CD4-positive, alpha-beta T cell (primary cell): ENCODE data around the gene SAMSN1. TPM values are rescaled to one million over a fixed set of nuclear protein-coding genes. Genes with fewer than 3 reads are reported as not detected.
"Not testable (repeated sequence)": the region's sequence is repeated elsewhere in the genome, so short reads cannot be mapped to it uniquely, and the experiment has no call there.

Experiments
- ATAC-seq: fragments of 200-7000 bp; cut with Tn5 transposase; one replicate; pipeline ENCODE4 v1.10.0; 2022; ENCODE audit warnings: mild to moderate bottlenecking; ENCODE audit not compliant: poor library complexity
- CTCF ChIA-PET: fragments of 350-600 bp; sonication (Branson Sonifier 250); formaldehyde crosslinking; loops from one replicate; lab custom pipeline; 2021; ENCODE audit warnings: antibody characterized with exemption, inconsistent platforms; lab: Charles Lee
- POLR2A ChIA-PET: fragments of 350-600 bp; sonication (Branson Sonifier 250); formaldehyde crosslinking; loops from one replicate; lab custom pipeline; 2021; ENCODE audit warnings: antibody characterized with exemption, inconsistent platforms; lab: Charles Lee
- DNase-seq, 14 experiments: peaks; one replicate each; pipeline ENCODE4 v3.0.0-alpha.2; 2013 to 2020; ENCODE audit warnings: mixed read lengths in 2 of 14
- H3K27ac ChIP-seq, 2 donors: one replicate each; pipeline versions ENCODE4 v1.5.1 to v1.7.0; 2013; ENCODE audit warnings: low read length in 2 of 2, low read depth in 1 of 2, mild to moderate bottlenecking in 1 of 2
- H3K27me3 ChIP-seq, 2 experiments: 1 replicate in 1 of 2; 2 replicates in 1 of 2; pipeline versions ENCODE4 v1.6.1 to v1.7.0; 2013; ENCODE audit warnings: low read length in 2 of 2, control low read depth in 1 of 2, mild to moderate bottlenecking in 1 of 2, moderate library complexity in 1 of 2; ENCODE audit not compliant: insufficient read depth in 2 of 2, control insufficient read depth in 1 of 2
- H3K36me3 ChIP-seq: one replicate; pipeline ENCODE4 v1.6.1; 2013; ENCODE audit warnings: low read length, control low read depth; ENCODE audit not compliant: insufficient read depth
- H3K4me1 ChIP-seq: one replicate; pipeline ENCODE4 v1.6.1; 2013; ENCODE audit warnings: low read length, control low read depth; ENCODE audit not compliant: insufficient read depth
- H3K4me3 ChIP-seq: one replicate; pipeline ENCODE4 v1.5.1; 2013; ENCODE audit warnings: mild to moderate bottlenecking, low read length, moderate library complexity
- H3K9me3 ChIP-seq, 2 experiments: 1 replicate in 1 of 2; 2 replicates in 1 of 2; pipeline versions ENCODE4 v1.6.1 to v1.7.0; 2013; ENCODE audit warnings: low read length in 2 of 2, mild to moderate bottlenecking in 2 of 2, control low read depth in 1 of 2, moderate library complexity in 1 of 2; ENCODE audit not compliant: control insufficient read depth in 1 of 2, insufficient read depth in 1 of 2
- H3K27ac Mint-ChIP-seq: one replicate; pipeline ENCODE4 v1.8.0; 2020; ENCODE audit warnings: mixed read lengths
- H3K27me3 Mint-ChIP-seq: one replicate; pipeline ENCODE4 v1.8.0; 2021; ENCODE audit warnings: mixed read lengths
- H3K36me3 Mint-ChIP-seq: one replicate; pipeline ENCODE4 v1.8.0; 2021; ENCODE audit warnings: low read depth, mixed read lengths
- H3K4me1 Mint-ChIP-seq: one replicate; pipeline ENCODE4 v1.8.0; 2021; ENCODE audit warnings: low read depth, mixed read lengths
- H3K4me3 Mint-ChIP-seq: one replicate; pipeline ENCODE4 v1.8.0; 2020; ENCODE audit warnings: mild to moderate bottlenecking, mixed read lengths
- H3K9me3 Mint-ChIP-seq: one replicate; pipeline ENCODE4 v1.8.0; 2020; ENCODE audit warnings: mixed read lengths
- CTCF ChIP-seq: fragments of 200-600 bp; IDR thresholded peaks from one replicate; pipeline ENCODE4 v1.8.0; 2022; ENCODE audit warnings: antibody characterized with exemption, mild to moderate bottlenecking
- intact Hi-C, 2 experiments: fragments of 100-400 bp; cut with DNase I in 1 of 2; cut with micrococcal nuclease in 1 of 2; formaldehyde crosslinking; loops; one replicate each; pipeline versions ENCODE4 v1.15.1 to v1.9.0; 2023 to 2025; cut with DNase I, micrococcal nuclease
- total RNA-seq, 174 experiments: library from RNA in 2 of 174; stranded (reverse) in 2 of 174; gene quantifications; one replicate each; pipeline ENCODE4 v1.2.3 and lab custom pipeline; 2021 to 2026

Gene SAMSN1
- total RNA-seq, 2 experiments from 2014 or later: 51.2 to 51.3 TPM

DNA sequence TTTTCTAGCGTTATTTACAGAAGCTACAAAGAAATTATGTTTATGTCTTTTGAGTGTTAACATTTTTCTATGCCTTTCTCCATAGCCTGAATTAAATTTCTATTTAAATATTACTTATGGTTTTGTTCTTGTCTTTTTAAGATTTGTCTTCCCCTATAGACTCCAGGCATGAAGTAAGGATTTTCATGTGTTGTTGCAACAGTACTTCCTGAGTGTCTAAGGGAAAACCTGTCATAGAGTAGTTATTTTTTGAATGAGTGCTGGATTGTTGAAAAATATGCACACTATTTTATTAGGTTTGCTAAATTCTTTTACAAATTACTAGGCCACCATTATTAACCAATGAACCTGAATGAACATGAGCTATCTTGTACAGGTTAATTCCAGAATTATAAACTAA, 27.1 kb downstream of the SAMSN1 start:
- H3K4me1 ChIP-seq: peaks cover 17% of the 10 kb centered on the region
- no peaks in the 10 kb centered on the region for H3K9me3 Mint-ChIP-seq
- no peak overlapping the region for H3K27ac Mint-ChIP-seq
- ChIA-PET POLR2A (no interaction called here), CTCF (no interaction called here)
- no peak for DNase-seq
- peaks cover 43% of the 10 kb centered on the region for H3K36me3 ChIP-seq
- peaks cover 78% of the 10 kb centered on the region for H3K36me3 Mint-ChIP-seq
- H3K27me3 Mint-ChIP-seq: no peaks in the 10 kb centered on the region
- H3K4me3 Mint-ChIP-seq: no peak overlapping the region
- no peak overlapping the region for H3K27ac ChIP-seq
- H3K4me3 ChIP-seq: no peak overlapping the region
- intact Hi-C loops: no loop called here
- peaks cover 54% of the 10 kb centered on the region for H3K4me1 Mint-ChIP-seq
- no peaks in the 10 kb centered on the region for H3K27me3 ChIP-seq
- no peak for TF ChIP-seq CTCF
- no peak for ATAC-seq
- H3K9me3 ChIP-seq: peaks cover 0 to 3% of the 10 kb centered on the region in 2 experiments

- Histone ChIP-seq H3K4me1 (peaks cover under 1% of the 10 kb centered on the region), H3K27ac (no peak overlapping the region), H3K36me3 (peaks cover 72% of the 10 kb centered on the region), H3K9me3 (peaks cover 0 to 3% of the 10 kb centered on the region in 2 experiments), H3K27me3 (no peaks in the 10 kb centered on the region), H3K4me3 (no peak overlapping the region)
- POLR2A ChIA-PET: interaction anchor here (2.2 kb wide), 1 partner anchor 12 kb away, joined by 9 read pairs; no protein-coding TSS in a partner anchor
- H3K4me1 Mint-ChIP-seq: peaks cover 21% of the 10 kb centered on the region
- intact Hi-C loops: no loop called here
- no peaks in the 10 kb centered on the region for H3K9me3 Mint-ChIP-seq
- no peak overlapping the region for H3K27ac Mint-ChIP-seq
- H3K27me3 Mint-ChIP-seq: no peaks in the 10 kb centered on the region
- H3K4me3 Mint-ChIP-seq: no peak overlapping the region
- CTCF ChIA-PET: no interaction called here
- ATAC-seq (no peak), DNase-seq (no peak)
- TF ChIP-seq CTCF: no peak
- H3K36me3 Mint-ChIP-seq: peaks cover 98% of the 10 kb centered on the region
These were observed 32.3 kb downstream of the SAMSN1 start for GRCh38 chr21:14513804-14514203.

GRCh38 chr21:14506859-14507457, 39.2 kb downstream of the SAMSN1 start:
- H3K4me1 Mint-ChIP-seq: peaks cover 51% of the 10 kb centered on the region
- H3K4me1 ChIP-seq, H3K27me3 Mint-ChIP-seq, H3K4me3 ChIP-seq, POLR2A ChIA-PET, H3K27me3 ChIP-seq, H3K9me3 ChIP-seq, H3K4me3 Mint-ChIP-seq, ATAC-seq, H3K9me3 Mint-ChIP-seq, DNase-seq, H3K27ac ChIP-seq: not testable (repeated sequence)
- peak overlapping the region; percentile 8 for H3K27ac Mint-ChIP-seq
- peaks cover 73% of the 10 kb centered on the region for H3K36me3 ChIP-seq
- CTCF ChIA-PET: interaction anchor here (0.9 kb wide), 1 partner anchor 121 kb away, joined by 3 read pairs; no protein-coding TSS in a partner anchor
- intact Hi-C loops: loop anchor here (5.0 kb wide), 1 partner anchor 40 kb away; the partner anchor contains the start of gene SAMSN1 (in 2 of the 2)
- peaks cover 100% of the 10 kb centered on the region for H3K36me3 Mint-ChIP-seq
